ENCODE measurements around the gene ATF7IP.
"Not testable (repeated sequence)": the region's sequence is repeated elsewhere in the genome, so short reads cannot be mapped to it uniquely, and the experiment has no call there.

ATF7IP gene, protein sequence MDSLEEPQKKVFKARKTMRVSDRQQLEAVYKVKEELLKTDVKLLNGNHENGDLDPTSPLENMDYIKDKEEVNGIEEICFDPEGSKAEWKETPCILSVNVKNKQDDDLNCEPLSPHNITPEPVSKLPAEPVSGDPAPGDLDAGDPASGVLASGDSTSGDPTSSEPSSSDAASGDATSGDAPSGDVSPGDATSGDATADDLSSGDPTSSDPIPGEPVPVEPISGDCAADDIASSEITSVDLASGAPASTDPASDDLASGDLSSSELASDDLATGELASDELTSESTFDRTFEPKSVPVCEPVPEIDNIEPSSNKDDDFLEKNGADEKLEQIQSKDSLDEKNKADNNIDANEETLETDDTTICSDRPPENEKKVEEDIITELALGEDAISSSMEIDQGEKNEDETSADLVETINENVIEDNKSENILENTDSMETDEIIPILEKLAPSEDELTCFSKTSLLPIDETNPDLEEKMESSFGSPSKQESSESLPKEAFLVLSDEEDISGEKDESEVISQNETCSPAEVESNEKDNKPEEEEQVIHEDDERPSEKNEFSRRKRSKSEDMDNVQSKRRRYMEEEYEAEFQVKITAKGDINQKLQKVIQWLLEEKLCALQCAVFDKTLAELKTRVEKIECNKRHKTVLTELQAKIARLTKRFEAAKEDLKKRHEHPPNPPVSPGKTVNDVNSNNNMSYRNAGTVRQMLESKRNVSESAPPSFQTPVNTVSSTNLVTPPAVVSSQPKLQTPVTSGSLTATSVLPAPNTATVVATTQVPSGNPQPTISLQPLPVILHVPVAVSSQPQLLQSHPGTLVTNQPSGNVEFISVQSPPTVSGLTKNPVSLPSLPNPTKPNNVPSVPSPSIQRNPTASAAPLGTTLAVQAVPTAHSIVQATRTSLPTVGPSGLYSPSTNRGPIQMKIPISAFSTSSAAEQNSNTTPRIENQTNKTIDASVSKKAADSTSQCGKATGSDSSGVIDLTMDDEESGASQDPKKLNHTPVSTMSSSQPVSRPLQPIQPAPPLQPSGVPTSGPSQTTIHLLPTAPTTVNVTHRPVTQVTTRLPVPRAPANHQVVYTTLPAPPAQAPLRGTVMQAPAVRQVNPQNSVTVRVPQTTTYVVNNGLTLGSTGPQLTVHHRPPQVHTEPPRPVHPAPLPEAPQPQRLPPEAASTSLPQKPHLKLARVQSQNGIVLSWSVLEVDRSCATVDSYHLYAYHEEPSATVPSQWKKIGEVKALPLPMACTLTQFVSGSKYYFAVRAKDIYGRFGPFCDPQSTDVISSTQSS

DNA sequence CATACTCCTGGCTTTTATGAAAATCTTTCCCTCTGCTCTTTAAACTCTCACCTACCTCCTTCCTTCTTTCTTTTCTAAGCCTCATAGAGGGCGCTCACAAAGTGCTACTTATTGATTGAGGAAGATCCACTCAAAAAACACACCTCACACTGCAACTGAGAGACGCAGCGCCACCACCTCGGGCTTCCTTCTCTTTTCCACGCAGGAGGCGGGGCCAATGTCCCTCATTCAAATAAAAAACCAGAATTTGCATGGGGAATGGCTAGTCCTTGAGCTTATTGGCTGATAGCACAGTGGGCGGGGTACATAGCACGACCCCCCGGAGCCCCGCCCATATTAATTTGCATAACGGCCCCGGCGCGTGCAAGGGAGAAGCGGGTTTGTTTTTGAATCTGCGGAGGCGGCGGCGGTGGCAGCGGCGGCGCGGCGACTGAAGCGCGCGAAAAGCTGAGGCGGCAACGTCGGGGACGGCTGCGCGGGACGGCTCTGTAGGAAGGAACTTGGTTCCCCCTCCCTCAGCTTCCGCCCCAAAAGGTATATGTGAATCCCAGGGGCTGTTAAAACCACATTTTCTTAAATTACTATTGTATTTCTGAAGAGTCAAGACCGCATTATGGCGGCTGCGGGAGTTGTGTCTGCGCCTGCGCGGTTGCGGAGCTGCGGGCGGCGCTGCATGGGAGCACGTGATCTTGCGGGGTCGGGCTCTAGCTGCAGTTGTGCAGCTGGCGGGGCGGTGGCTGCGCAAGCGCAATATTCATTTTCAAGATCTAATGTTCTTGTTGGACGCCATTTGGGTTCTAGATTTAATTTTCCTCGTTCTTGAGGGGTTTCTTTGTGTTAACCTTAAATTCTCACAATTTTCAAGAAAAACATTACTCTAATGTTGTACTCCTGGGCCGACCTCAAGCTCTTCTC, at the start of gene ATF7IP:
Gene ATF7IP, plus strand, starts transcription at position 389 of the 915 bp plus-strand sequence. CDS start 58,234 bp downstream, outside the sequence.
- H3K36me3 Mint-ChIP-seq: peaks cover 1% of the 10 kb centered on the region
- H3K4me3 Mint-ChIP-seq: peak within 1 kb of the TSS; percentile 90
- H3K4me1 Mint-ChIP-seq (ENCODE audit: low read depth): peaks cover 46% of the 10 kb centered on the region
- peak within 1 kb of the TSS; percentile 97 for H3K27ac Mint-ChIP-seq
- H3K27me3 Mint-ChIP-seq: no peaks in the 10 kb centered on the region
- H3K9me3 Mint-ChIP-seq (ENCODE audit: low read depth): no peaks in the 10 kb centered on the region

DNA sequence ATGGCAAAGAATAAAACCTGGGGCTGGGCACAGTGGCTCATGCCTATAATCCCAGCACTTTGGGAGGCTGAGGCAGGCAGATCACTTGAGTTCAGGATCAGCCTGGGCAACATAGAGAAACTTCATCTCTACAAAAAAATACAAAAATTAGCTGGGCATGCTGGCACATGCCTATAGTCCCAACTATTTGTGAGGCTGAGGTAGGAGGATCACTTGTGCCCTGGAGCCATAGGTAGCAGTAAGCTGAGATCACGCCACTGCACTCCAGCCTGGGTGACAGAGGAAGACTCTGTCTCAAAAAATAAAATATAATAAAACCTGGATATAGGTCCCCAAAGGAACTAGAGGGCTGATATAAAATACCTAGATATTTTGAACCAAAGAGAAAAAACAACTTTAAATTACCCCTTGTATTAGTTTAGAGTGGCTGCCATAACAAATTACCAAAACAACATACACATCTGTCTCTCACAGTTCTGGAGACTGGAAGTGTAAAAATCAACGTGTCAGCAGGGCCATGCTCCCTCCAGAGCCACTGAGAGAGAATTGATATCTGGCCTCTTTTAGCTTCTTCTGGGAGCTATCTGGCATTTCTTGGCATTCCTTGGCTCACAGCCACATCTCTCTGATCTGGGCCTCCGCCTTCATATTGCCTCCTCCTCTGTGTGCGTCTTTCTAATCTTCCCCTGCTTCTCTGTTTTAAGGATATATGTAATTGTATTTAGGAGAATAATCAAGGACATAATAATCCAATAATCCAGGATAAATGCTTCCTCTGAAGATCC, 47.9 kb upstream of the ATF7IP start:
- Mint-ChIP-seq H3K27me3 (no peaks in the 10 kb centered on the region), H3K4me1 (ENCODE audit: low read depth) (no peaks in the 10 kb centered on the region), H3K4me3 (no peak overlapping the region), H3K27ac (no peak overlapping the region), H3K36me3 (no peaks in the 10 kb centered on the region), H3K9me3 (ENCODE audit: low read depth) (no peaks in the 10 kb centered on the region)

DNA sequence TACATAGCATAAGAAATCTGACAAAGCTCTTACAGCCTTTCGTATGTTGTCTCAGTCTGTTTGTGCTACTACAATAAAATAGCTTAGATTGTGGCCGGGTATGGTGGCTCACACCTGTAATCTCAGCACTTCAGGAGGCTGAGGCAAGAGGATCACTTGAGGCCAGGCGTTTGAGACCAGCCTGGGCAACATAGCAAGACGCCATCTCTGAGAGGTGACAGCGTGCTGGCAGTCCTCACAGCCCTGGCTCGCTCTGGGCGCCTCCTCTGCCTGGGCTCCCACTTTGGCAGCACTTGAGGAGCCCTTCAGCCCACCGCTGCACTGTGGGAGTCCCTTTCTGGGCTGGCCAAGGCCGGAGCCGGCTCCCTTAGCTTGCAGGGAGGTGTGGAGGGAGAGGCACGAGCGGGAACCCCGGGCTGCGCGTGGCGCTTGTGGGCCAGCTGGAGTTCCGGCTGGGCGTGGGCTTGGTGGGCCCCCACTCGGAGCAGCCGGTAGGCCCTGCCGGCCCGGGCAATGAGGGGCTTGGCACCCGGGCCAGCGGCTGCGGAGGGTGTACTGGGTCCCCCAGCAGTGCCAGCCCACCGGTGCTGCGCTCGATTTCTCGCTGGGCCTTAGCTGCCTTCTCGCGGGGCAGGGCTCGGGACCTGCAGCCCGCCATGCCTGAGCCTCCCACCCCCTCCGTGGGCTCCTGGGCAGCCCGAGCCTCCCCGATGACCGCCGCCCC, 45.6 kb upstream of the ATF7IP start:
- not testable (repeated sequence) for H3K4me1 Mint-ChIP-seq (ENCODE audit: low read depth); H3K27me3 Mint-ChIP-seq; H3K9me3 Mint-ChIP-seq (ENCODE audit: low read depth); H3K4me3 Mint-ChIP-seq; H3K27ac Mint-ChIP-seq; H3K36me3 Mint-ChIP-seq

DNA sequence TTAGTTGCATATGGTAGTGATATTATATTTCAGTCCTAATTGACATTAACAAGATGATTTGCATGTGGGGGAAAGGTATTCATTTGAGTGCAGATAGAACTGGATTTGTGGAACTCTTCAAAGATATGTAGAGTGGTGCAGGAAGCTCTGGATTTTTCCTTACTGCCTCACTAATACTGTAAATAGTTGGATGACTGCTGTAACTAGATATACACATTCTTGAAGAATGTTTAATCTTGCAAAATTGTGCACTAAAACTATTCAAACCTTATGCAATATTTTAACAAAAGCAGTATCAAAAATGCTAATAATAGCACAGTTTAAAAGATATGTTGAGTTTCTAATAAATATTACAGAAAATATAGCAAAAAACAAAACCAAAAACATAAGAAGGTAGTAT, 43.1 kb upstream of the ATF7IP start:
- H3K27me3 Mint-ChIP-seq: no peaks in the 10 kb centered on the region
- no peaks in the 10 kb centered on the region for H3K36me3 Mint-ChIP-seq
- H3K9me3 Mint-ChIP-seq (ENCODE audit: low read depth): no peaks in the 10 kb centered on the region
- H3K4me1 Mint-ChIP-seq (ENCODE audit: low read depth): no peaks in the 10 kb centered on the region
- no peak overlapping the region for H3K27ac Mint-ChIP-seq
- no peak overlapping the region for H3K4me3 Mint-ChIP-seq

DNA sequence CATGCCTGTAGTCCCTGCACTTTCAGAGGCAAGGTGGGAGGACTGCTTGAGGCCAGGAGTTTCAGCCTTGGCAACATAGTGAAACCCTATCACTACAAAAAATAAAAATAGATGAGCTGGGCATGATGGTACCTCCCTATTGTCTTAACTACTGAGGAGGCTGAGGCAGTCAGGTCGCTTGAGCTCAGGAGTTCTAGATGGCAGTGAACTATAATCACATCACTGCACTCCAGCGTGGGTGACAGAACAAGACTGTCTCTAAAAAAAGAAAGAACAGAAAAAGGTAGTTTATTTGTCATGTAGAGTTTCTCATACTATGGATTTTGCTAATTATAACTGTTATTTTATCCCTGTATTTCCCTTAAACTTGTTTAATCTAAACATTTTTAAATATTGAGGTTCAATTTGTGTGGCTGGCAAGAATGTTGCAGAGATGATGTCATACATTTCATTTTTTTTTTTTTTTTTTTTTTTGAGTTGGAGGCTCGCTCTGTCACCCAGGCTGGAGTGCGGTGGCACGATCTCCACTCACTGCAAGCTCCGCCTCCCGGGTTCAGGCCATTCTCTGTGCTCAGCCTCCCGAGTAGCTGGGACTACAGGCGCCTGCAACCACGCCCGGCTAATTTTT, 39.7 kb upstream of the ATF7IP start:
- Mint-ChIP-seq H3K9me3 (ENCODE audit: low read depth) (no peaks in the 10 kb centered on the region), H3K27me3 (no peaks in the 10 kb centered on the region), H3K36me3 (no peaks in the 10 kb centered on the region), H3K4me3 (no peak overlapping the region), H3K4me1 (ENCODE audit: low read depth) (no peaks in the 10 kb centered on the region), H3K27ac (no peak overlapping the region)

DNA sequence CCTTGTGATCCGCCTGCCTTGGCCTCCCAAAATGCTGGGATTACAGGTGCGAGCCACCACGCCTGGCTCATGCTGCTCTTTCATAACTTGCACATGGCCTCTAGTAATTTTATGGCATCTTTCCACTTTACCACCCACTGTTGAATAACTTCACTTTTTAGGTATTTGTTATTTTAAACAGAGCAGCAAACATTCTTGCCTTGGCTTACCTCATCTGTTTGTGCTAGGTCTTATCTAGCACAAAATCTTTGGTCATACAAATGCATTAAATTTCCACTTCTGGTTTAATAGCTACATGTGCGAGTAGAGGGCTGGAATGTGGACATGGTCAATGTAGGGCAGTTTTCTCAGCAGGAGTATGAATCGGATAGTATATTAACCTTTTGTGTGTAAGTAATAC, 38.8 kb upstream of the ATF7IP start:
- no peaks in the 10 kb centered on the region for H3K36me3 Mint-ChIP-seq
- H3K4me3 Mint-ChIP-seq: no peak overlapping the region
- H3K9me3 Mint-ChIP-seq (ENCODE audit: low read depth): no peaks in the 10 kb centered on the region
- H3K27ac Mint-ChIP-seq: no peak overlapping the region
- H3K4me1 Mint-ChIP-seq (ENCODE audit: low read depth): no peaks in the 10 kb centered on the region
- H3K27me3 Mint-ChIP-seq: no peaks in the 10 kb centered on the region

DNA sequence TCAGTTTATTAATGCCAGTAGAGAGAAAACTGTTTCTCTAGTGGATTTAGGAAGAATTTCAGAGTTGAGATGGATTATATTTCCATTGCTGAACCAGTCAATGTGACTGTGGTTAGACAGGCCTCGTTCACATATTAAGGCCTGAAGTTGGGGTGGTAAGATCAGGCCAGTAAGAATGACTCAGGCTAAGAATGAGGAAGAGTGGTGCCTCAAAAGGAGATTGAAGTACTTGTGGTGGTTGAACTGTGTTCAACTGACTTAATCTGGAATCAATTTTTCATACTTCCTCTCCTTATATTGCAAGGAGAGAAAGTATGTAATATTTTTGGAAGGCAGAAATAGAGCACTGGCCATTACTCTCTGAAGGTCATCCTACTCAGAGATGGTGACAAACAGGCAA, 37.8 kb upstream of the ATF7IP start:
- Mint-ChIP-seq H3K27ac (no peak overlapping the region), H3K9me3 (ENCODE audit: low read depth) (no peaks in the 10 kb centered on the region), H3K36me3 (no peaks in the 10 kb centered on the region), H3K4me3 (no peak overlapping the region), H3K4me1 (ENCODE audit: low read depth) (no peaks in the 10 kb centered on the region), H3K27me3 (no peaks in the 10 kb centered on the region)

DNA sequence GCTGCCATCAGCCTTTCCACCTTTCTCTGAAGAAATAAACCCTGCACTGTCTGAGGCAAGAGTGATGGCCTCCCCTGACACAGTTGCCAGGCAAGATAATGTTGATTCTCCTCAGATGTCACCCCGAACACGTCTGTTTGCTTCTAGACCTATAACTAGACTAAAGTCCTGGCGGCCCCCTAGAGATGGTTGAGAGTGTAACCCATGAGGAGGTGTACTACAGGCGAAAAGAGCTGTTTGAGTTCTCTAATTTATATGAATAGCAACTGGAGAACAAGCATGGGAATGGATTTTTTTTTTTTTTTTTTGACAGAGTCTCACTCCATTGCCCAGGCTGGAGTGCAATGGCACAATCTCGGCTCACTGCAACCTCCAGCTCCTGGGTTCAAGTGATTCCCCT, 33.0 kb upstream of the ATF7IP start:
- H3K9me3 Mint-ChIP-seq (ENCODE audit: low read depth): peaks cover 7% of the 10 kb centered on the region

DNA sequence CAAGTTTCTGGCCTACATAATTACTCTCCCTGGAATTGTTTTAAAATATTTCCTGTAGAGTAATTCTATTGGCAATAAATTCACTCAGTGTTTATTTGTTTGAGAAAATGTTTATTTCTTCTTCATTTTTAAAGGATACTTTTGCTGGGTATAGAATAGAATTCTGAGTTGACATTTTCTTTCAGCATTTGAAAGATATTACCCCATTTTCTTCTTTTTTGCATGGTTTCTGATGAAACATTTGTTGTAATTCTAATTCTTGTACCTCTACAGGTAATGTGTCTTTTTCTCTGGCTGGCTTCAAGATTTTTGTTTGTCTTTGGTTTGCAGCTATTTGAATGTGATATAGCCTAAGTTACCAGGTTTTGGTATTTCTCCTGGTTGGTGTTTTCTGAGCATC, 25.1 kb upstream of the ATF7IP start:
- H3K9me3 Mint-ChIP-seq (ENCODE audit: low read depth): peaks cover 29% of the 10 kb centered on the region
- no peak overlapping the region for H3K4me3 Mint-ChIP-seq
- H3K27ac Mint-ChIP-seq: no peak overlapping the region
- no peaks in the 10 kb centered on the region for H3K4me1 Mint-ChIP-seq (ENCODE audit: low read depth)
- peaks cover 19% of the 10 kb centered on the region for H3K36me3 Mint-ChIP-seq
- H3K27me3 Mint-ChIP-seq: no peaks in the 10 kb centered on the region

More for the DNA sequence above, 33.0 kb upstream of the ATF7IP start:
- H3K27ac Mint-ChIP-seq: no peak overlapping the region
- peaks cover 13% of the 10 kb centered on the region for H3K36me3 Mint-ChIP-seq
- no peak overlapping the region for H3K4me3 Mint-ChIP-seq
- H3K4me1 Mint-ChIP-seq (ENCODE audit: low read depth): no peaks in the 10 kb centered on the region
- no peaks in the 10 kb centered on the region for H3K27me3 Mint-ChIP-seq

DNA sequence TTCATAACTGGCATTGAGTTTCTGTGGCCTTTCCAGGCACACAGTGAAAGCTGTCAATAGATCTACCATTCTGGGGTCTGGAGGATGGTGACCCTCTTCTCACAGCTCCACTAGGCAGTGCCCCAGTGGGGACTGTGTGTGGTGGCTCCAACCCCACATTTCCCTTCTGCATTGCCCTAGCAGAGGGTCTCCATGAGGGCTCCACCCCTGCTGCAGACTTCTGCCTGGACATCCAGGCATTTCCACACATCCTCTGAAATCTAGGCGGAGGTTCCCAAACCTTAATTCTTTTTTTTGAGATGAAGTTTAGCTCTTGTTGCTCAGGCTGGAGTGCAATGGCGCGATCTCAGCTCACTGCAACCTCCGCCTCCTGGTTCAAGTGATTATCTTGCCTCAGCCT, 14.0 kb upstream of the ATF7IP start:
- not testable (repeated sequence) for H3K4me1 Mint-ChIP-seq (ENCODE audit: low read depth); H3K27me3 Mint-ChIP-seq; H3K4me3 Mint-ChIP-seq; H3K27ac Mint-ChIP-seq
- peaks cover 15% of the 10 kb centered on the region for H3K9me3 Mint-ChIP-seq (ENCODE audit: low read depth)
- H3K36me3 Mint-ChIP-seq: peaks cover 24% of the 10 kb centered on the region

DNA sequence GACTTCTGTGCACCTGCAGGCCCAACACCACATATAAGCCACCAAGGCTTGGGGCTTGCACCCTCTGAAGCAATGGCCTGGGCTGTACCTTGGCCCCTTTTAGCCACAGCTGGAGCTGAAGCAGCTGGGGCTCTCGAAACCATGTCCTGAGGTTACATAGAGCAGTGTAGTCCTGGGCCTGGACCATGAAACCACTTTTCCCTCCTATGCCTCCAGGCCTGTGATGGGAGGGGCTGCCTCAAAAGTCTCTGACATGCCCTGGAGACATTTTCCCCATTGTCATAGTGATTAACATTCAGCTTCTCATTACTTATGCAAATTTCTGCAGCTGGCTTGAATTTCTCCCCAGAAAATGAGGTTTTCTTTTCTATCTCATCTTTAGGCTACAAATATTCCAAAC, 13.4 kb upstream of the ATF7IP start:
- not testable (repeated sequence) for H3K4me1 Mint-ChIP-seq (ENCODE audit: low read depth); H3K4me3 Mint-ChIP-seq; H3K27me3 Mint-ChIP-seq; H3K27ac Mint-ChIP-seq
- H3K36me3 Mint-ChIP-seq: peaks cover 24% of the 10 kb centered on the region
- H3K9me3 Mint-ChIP-seq (ENCODE audit: low read depth): peaks cover 15% of the 10 kb centered on the region

DNA sequence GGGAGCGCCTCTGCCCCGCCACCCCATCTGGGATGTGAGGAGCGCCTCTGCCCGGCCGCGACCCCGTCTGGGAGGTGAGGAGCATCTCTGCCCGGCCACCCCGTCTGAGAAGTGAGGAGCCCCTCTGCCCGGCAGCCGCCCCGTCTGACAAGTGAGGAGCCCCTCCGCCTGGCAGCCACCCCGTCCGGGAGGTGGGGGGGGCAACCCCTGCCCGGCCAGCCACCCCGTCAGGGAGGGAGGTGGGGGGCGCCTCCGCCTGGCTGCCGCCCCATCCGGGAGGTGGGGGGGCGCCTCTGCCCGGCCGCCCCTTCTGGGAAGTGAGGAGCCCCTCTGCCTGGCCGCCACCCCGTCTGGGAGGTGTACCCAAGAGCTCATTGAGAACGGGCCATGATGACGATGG, 10.8 kb upstream of the ATF7IP start:
- H3K4me3 Mint-ChIP-seq; H3K4me1 Mint-ChIP-seq (ENCODE audit: low read depth); H3K27me3 Mint-ChIP-seq; H3K27ac Mint-ChIP-seq: not testable (repeated sequence)
- H3K36me3 Mint-ChIP-seq: peaks cover 16% of the 10 kb centered on the region
- H3K9me3 Mint-ChIP-seq (ENCODE audit: low read depth): peaks cover 15% of the 10 kb centered on the region

DNA sequence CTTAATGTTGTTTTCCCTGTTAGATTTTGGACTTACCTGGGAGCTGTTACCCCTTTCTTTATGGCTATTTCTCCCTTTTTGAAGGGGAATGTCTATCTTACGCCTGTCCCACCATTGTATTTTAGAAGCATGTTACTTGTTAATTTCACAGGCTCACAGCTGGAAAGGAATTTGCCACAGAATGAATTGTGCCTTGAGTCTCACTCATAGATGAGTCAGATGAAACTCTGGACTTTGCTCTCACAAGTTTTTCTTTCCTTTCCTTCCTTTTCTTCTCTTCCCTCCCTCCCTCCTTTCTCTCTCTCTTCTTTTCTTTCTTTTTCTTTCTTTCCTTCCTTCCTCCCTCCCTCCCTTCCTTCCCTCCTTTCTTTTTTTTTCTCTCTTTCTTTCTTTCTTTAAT, 9.3 kb upstream of the ATF7IP start:
- H3K27me3 Mint-ChIP-seq: no peaks in the 10 kb centered on the region
- no peaks in the 10 kb centered on the region for H3K4me1 Mint-ChIP-seq (ENCODE audit: low read depth)
- no peak overlapping the region for H3K27ac Mint-ChIP-seq
- peaks cover 7% of the 10 kb centered on the region for H3K36me3 Mint-ChIP-seq
- peaks cover 8% of the 10 kb centered on the region for H3K9me3 Mint-ChIP-seq (ENCODE audit: low read depth)
- H3K4me3 Mint-ChIP-seq: no peak overlapping the region
